HS-27A (cell line): ENCODE measurements around the gene MRPL47.

Experiments used
- DNase-seq: peaks from one replicate; pipeline ENCODE4 v3.0.0-alpha.2; 2012; ENCODE audit warnings: low read depth, missing footprints

MRPL47 gene

DNA sequence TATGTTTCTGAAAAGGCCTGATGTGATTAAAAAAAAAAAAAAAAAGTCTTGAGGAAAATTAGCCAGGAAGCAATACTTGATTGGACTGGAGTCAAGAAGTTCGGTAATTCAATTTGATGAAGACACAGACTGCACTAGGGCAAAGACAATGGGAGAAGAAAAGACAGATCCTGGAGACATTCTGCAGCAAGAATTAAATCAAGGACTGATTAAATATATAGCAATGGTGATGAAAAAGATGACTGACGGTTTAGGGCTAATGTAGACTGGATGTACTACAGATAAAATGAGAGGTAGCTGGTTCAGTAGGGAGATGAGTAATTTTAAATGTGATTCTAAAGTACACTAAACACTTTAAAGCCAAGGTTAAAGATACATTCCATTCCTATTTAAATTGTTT is 13.8 kb downstream of the MRPL47 start:
- DNase-seq, result no peak

DNA sequence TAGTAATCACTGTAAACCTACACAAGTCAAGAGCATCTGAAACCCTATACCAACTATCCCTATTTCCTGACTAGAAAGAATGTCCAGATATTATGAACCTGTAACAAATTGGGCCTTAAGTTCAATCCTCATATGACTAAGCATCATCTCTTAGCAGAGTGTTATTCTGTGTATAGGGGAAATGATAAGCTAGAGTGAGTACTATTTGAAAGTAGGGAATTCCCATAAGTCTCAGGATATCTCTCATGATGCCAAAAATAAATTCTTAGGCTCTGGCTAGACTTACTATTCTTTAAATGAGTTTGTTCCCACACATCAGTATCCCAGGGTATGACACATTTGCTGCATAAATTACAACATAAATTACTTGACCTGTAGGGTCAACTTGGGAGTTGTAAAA is 15.3 kb downstream of the MRPL47 start:
- DNase-seq, result no peak

DNA sequence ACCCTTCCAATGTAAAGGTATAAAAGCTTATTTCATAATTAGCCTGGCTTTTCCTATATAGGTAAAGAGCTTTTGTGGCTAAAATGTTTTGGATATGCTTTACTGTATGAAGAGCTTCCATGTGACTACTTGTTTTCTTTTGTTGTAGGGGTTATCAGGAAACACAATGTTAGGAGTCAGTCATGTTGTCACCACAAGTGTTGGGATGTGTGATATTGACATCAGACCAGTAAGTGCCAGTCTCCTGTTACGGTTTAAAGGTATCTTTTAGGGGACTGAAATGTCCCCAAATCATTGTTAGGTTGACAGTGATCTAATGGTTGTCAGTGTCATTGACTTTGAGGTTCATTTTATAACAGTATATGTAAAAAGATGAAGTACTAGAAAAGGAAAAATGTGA is 23.4 kb downstream of the MRPL47 start:
- no peak for DNase-seq

DNA sequence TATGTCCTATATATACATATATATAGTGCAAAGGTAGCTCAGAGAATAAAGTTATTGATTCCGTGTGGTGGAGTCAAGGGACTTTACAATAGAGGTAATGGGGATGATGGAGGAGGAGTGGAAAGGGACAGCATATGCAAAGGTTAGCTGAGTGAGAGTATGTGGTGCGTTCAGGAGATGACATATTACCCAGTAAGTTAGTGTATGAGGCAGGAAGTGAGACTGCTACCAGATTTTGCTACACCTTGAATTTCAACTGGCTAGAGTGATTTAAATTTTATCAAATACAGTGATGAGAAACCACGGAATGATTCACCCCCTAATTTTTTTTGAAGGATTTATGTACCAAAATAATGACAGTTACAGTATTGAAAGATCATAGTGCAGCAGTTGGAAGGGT is 38.9 kb downstream of the MRPL47 start:
- no peak for DNase-seq

DNA sequence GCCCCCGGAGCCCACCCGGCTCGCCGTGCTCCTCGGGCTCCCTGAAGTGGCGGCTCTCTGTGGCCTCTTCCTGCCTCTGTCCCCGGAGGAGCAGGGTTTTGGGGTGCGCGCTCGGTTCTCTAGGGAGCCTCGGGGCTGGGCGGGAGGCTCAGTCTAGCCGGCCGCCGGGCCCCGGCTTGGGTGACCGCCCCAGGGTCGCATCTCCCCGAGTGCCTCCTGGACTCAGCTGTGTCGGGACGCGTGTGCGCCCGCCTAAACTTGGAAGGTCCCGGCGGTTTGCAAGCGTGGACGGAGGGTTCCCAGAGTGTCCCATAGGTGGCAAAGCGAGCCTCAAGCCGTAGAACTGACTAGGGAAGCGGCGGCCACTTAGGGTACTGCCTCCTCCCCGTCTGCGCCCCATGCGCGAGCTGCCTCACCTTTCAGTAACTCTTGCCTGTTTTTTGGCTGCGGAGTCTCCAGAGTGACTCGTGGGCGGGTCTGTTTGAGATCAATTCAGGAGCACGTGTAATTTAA is 41.1 kb downstream of the MRPL47 start:
- peak; percentile 43 for DNase-seq

DNA sequence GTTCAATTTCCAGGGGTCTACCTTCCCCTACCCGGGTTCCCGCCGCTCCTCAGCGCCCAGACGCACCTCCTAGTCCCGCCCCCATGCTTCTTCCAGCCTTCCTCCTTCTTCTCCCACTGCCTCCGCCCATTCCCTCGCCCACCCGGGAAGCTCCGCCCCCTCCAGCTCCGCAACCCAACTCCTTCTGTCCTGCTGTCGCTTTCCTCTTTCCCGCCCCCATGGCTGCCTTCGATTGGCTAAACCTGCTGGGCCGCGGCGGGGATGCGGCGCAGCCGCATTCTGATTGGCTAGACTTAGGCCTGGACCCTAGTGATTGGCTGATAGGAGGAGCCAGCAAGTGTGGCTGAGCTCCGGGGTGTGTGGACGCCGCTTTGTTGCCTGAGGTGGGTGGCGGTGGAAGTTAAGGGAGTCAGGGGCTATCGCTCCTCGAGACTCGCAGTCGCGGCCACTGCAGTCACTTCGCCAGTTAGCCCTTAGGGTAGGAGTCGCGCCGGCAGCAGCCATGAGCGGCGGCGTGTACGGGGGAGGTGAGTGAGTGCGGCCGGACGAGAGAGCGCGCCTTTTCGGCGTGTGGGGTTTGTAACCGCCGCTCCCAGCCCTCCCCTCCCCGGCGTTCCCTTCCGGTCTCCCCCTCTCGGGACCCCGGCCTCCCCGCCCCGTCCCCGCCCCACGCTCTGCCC is 41.7 kb downstream of the MRPL47 start, which contains the start of gene ACTL6A:
ACTL6A (plus strand) TSS at position 336 of the 680 bp plus-strand sequence; CDS start at position 503, 167 bp downstream.
- DNase-seq, result peak; percentile 97

DNA sequence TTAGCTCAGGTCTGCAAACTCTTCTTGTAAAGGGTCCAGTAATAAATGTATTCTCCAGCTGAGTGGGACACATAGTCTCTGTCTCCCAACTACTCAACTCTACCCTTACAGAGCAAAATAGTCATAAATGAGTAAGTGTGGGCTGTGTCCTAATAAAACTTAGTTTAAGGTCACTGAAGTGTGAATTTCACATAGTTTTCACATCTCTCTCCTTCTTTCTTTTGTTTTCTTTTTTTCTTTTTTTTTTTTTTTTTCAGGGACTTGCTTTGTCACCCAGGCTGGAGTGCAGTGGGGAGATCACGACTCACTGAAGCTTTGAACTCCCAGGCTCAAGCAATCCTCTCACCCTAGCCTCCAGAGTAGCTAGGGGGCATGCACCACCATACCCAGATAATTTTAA is 43.6 kb downstream of the MRPL47 start:
- no peak for DNase-seq

DNA sequence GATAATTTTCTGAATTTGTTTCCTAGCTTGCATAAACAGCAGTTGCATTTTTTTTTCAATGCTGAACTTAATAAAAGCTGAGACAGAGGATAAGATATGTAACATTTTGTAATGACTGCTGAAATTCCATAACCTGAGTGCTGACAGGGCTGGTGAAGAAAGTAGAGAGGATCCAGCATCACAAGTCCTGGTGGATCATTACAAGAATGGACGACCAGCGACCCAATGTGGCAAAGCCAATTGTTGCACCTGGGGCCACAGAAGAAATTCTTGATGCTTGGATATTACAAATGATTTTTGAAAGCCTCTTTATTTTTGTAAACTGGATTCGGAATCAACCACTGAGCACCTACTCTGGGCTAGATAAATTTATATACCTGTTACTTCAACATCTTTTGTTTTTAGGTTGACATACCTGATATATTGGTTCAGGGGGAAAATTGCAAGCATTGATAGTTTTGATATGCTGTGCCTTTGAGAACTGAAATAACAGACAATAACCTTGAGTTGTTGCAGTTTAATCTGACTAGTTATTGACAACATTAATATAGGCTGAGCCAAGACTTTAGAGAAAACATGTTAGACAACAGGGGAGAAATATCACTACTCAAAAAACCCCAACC is 45.6 kb downstream of the MRPL47 start:
- DNase-seq, result peak; percentile 29

DNA sequence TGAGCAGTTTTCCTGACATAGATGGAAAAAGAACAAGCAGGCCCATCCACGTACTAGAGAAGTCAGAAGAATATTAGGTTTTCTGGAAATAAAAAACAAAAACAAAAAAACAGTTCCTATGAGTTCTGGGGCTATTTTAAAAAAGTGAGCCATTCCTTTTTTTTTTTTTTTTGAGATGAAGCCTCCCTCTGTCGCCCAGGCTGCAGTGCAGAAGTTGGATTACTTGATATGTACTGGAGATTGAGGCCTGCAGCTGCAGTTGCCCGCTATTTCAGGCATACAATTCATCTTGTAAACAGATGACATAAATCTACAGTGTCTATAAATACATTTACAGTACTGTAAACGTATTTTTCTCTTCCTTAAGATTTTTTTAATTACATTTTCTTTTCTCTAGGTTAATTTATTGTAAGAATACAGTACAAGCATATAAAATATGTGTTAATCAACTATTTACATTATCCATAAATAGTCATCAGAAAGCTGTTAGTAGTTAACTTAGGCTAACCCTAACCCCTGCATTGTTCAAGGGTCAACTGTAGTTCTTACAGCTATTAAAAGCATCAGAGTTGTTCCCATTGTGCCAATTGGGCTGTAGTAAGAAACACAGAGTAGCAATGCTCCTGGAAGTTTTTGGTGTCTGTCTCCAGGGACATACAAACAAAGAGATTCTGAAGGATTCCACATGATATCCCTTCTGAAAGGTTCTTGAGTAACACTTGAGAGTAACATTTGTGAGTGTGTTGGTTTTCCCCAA is 52.9 kb downstream of the MRPL47 start:
- DNase-seq, result no peak

DNA sequence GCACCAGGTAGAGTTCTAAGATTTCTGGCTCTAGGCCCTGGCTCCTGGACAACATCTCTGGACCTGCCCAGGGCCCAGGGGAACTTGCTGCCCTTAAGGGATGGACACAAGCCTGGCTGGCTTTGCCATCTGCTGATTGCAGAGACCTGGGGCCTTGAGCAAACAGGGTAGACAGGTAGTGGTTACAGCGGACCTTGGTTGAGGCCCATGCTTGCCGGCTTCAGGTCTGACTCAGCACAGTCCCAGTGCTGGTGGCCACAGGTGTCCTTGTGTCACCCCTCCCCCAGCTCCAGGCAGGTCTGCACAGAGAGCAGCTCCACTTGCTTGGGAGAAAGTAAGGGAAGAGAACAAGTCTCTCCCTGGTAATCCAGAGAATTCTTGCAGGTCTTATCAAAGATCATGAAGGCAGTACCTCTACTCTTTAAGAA is 57.6 kb downstream of the MRPL47 start:
- no peak for DNase-seq

DNA sequence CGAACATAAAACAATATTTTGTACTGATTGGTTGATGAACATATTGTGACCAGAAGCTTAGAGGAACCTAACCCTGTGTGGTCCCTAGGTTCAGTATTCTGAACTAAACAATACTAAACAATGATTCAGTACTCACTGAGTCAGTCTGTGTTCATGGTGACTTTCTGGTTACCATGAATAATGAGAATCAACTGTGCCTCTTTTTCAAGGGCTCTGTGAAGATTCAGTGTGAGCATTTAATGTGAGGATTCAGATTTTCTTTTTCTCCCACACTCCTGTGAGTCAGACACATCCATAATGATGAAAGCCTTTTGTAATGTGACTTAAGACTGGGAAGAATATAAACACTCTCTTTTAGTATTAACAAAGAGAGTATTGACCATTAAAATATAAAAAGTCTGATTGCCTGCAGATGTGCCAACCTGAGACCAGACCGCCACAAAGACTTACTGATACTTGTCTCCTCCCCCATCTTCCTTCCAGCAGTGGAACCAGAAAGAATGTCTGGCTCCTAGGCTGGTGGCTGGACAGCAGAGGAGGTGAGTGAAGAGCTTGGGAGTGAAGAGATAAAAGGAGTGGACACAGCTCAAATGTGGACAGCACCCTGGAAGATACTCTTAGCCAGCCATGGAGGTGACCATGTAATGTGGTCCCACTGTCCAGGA is 59.3 kb downstream of the MRPL47 start:
- no peak for DNase-seq

DNA sequence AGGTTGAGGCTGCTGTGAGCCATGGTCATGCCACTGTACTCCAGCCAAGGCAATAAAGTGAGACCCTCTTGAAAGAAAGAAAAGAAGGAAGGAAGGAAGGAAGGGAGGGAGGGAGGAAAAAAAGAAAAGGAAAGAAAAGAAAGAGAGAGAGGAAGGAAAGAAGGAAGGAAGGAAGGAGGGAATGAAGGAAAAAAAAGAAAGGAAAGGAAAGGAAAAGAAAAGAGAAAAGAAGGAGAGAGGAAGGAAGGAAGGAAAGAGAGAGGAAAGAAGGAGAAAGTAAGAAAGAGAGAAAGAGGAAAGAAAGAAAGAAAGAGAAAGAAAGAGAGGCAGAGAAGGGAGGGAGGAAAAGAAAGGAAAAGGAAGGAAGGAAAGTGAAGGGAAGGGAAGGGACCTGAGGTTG is 62.1 kb downstream of the MRPL47 start:
- no peak for DNase-seq

DNA sequence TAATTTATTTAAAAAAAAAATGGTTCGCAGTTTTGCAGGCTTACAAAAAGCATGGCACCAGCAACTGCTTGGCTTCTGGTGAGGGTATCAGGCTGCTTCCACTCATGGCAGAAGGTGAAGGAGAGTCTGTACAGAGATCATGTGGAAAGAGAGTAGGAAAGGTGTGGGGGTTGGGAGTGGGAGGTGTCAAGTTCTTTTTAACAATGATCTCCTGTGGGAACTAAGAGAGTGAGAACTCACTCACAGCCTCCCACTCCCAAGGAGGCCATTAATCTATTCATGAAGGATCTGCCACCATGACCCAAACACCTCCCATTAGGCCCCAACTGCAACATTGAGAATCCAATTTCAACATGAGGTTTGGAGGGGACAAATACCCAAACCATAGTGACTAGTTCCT is 62.8 kb downstream of the MRPL47 start:
- DNase-seq, result no peak

DNA sequence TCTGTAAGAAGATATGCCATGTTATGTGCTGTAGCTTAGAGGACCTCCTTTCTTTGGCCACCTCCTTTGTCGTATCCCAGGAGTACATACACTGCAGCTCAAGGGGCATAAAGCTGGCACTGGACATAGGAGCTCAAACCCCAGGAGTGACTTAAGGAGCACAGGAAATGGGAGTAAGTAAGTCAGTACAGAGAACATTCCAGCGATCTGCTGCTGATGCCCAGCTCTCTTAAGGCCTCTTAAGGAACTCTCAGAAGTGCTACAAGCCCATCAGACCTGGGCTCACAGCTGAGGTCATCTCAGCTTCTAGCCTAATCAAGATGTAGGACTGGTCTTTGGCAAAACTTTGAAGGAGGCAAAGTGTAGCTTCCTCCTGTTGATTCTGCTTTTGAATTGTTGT is 63.3 kb downstream of the MRPL47 start:
- DNase-seq, result no peak
